Sciatic nerve (tissue), 2 donors: Measurements from ENCODE around the gene UNC5CL. TPM values are rescaled to one million over a fixed set of nuclear protein-coding genes. Genes with fewer than 3 reads are reported as not detected.

ENCODE experiments used
- ATAC-seq: fragments of 200-7000 bp; cut with Tn5 transposase; one replicate; pipeline ENCODE4 v1.9.1; 2020; ENCODE audit warnings: mild to moderate bottlenecking, moderate library complexity
- DNase-seq: peaks from one replicate; pipeline ENCODE4 v3.0.0-alpha.2; 2020; ENCODE audit warnings: low spot score
- intact Hi-C: fragments of 100-400 bp; cut with DNase I; formaldehyde crosslinking; loops from one replicate; pipeline ENCODE4 v1.14.2; 2022
- total RNA-seq: library from RNA; stranded (reverse); fragmentation: NEBNext Ultra II Directional; extraction: Animal tissue kit (Norgen Biotek cat#: 25700); gene quantifications from one replicate; pipeline ENCODE4 v1.2.1, GENCODE V29; 2021
- donor health status: DM: no; HTN: no; CAD: no.
- donor health status: DM: no; HTN: no; CAD: no.

UNC5CL gene
- total RNA-seq, 1 donor from 2014 or later, result 1.6 TPM

DNA sequence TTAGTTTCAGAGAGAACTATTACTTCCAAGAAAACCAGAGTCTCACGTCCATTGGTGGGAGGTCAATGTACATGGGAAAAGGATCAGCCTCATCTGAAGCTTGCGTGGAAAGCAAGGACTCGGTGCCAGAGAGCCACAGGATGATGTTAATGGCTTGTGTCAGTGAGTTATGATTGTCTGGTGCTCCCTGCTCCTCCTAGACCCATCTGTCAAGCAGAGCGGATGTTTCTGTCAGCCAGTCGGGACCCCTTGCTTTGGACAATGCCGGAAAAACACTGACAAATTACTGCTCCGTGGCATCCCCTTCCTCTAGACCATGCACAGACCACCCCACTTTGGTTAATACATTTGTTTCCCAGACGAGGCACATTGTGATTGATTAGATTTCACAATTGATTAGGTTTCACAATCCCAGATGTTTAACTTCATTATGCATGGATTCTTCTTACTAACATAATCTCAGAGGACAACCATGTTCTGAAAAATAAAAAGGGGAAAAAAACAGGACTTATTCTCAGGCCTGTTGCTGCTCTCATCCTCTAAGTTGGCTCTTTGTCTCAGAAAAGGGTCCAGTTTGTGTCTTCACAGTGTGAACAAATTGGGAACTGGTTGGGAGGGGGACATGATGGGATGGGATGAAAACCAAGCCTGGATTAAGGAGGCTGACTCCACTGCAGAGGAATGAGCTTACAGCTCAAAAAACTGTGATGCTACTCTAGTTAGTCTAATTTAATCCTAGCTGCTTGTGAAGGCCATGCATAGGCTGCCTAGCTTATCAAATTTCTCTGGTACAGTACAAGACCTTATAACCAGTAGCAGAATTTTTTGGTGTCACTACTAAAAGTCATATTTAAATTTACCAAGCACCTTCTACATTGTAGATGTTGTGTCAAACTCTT lies 51.9 kb downstream of the UNC5CL start:
- ATAC-seq (no peak), DNase-seq (no peak)
- intact Hi-C loops, result no loop called here

DNA sequence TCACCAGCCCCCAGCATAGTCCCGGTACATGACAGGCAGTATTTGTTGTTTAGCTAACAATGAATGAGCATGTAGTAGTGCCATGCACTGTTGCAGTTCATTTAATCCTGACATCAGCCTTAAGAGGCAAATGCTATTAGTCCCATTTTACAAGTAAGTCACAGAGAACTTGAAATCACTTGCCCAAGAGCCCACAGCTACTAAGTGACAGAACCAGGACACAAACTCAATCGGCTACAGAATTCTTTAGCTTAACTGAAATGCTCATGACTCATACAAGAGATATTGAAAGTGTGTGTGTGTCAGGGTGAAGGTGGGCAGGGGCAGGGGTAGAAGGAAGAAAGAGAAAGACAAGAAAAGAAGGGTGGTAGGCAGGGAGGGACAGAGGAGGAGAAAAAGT lies 52.7 kb downstream of the UNC5CL start:
- ATAC-seq (no peak), DNase-seq (no peak)
- intact Hi-C loops, result no loop called here

DNA sequence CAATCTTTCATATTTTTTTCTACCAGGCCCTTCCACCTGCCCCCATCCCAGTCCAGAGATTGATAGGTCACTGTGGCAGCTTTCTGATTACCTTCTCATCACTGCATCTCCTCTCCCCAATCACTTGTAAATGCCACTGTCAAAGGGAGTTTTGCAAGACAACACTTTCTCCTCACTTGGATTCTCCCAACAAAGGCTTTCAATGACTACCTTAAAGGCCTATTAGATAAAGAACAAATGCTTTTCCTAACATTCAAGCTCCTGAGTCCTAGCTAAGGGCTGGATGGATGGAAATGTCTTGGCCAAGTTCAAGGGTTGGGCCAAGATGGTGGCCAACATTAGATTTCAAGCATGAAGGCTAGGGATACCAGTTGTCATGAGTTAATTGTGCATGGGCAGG lies 55.3 kb downstream of the UNC5CL start:
- DNase-seq (no peak), ATAC-seq (no peak)
- intact Hi-C loops, result no loop called here

DNA sequence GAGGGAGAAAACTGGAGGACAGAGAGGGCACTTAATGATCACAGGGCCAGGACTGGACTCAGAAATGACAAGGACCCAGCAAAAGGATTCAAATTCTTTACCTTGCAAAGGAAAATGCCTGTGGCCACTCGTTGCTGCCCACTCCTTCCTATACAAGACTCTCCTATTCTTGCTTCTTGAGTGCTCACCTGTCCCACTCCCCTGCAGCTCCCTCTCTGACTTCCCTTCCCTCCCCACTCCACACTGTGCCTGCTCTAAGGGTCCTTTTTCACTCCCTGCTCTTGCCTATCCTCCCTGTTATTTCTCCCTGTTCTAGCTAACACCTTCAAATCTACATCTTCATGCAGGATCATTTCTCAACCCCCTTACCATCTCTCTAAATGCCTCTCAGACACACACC lies 56.1 kb downstream of the UNC5CL start:
- ATAC-seq, result no peak
- intact Hi-C loops, result no loop called here
- no peak for DNase-seq

DNA sequence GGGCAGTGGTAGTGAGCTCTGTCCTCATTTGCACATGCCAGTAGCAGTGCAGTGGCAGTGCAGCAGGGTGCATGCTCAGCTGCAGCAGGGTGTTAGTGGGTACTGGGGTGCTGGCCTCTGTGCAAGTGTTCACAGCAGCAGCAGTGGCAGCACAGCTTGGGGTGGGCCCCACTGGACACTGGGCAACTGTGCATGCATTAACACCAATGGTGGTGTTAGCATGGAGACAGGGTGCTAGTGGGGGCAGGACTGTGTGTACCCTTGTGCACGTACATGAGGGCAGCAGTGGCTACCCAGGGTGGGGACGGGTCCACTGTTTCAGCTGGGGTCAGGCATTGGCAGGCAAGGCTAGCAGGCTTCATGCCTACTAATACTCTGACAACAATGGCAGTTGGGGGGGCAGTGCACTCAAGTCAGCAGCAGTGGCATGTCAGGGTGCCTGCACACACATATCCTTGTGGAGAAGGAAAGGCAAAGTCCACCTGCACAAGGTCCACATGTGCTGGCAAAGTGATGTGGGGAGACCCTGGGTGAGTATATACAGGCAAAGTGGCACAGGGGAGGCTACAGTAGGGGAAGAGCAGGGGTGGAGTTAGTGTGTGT lies 60.2 kb downstream of the UNC5CL start:
- no peak for DNase-seq
- intact Hi-C loops, result no loop called here
- no peak for ATAC-seq

DNA sequence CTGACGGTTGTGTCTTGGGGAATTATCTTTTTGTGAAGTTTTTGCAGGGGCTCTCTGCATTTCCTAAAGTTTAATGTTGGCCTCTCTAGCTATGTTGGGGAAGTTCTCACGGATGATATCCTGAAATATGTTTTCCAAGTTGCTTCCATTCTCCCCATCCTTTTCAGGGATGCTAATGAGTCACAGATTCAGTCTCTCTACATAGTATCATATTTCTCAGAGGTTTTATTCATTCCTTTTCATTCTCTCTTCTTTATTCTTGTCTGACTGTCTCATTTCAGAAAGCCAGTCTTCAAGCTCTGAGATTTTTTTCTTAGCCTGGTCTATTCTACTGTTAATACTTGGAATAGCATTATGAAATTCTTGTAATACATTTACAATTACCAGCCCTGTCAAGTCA lies 61.3 kb downstream of the UNC5CL start:
- intact Hi-C loops, result no loop called here
- DNase-seq (no peak), ATAC-seq (no peak)

DNA sequence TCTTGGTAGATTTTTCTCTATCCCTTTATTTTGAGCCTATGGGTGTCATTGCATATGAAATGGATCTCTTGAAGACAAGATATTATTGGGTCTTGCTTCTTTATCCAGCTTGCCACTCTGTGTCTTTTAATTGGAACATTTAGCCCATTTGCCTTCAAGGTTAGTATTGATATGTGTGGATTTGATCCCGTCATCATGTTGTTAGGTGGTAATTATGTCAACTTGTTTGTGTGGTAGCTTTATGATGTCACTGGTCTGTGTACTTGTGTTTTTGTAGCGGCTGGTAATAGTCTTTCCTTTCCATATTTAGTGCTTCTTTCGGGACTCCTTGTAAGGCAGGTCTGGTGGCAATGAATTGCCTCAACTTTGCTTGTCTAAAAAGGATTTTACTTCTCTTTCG lies 61.9 kb downstream of the UNC5CL start:
- intact Hi-C loops, result no loop called here
- no peak for ATAC-seq

More for the DNA sequence above, 61.9 kb downstream of the UNC5CL start:
- no peak for DNase-seq

Other genes with a start within 250 kb of the UNC5CL start
- 0.53 TPM for gene TSPO2, start 3.2 kb upstream of the UNC5CL start, total RNA-seq
- not detected for gene APOBEC2, start 14.0 kb upstream of the UNC5CL start, total RNA-seq
- gene OARD1, start 33.1 kb upstream of the UNC5CL start, total RNA-seq, result 26.4 TPM
- gene NFYA, start 33.8 kb upstream of the UNC5CL start, total RNA-seq, result 27.7 TPM
- gene TREML1, start 115.1 kb upstream of the UNC5CL start, total RNA-seq, result 2.1 TPM
- 8.8 TPM for gene TREM2, start 123.9 kb upstream of the UNC5CL start, total RNA-seq
- gene TREML2, start 161.9 kb upstream of the UNC5CL start, total RNA-seq, result 0.58 TPM
- gene TREML4, start 189.1 kb upstream of the UNC5CL start, total RNA-seq, result not detected
- gene TREM1, start 247.5 kb upstream of the UNC5CL start, total RNA-seq, result 9.8 TPM